GM19035 (cell line): ENCODE data around the gene CLSTN1.
A peak's percentile ranks its signal among the peaks of the same experiment; 100 is the strongest.

Experiments used
- ATAC-seq: cut with Tn5 transposase; IDR thresholded peaks from one replicate; pipeline ENCODE4 v1.9.1; 2021; ENCODE audit not compliant: unreplicated experiment

CLSTN1 gene

DNA sequence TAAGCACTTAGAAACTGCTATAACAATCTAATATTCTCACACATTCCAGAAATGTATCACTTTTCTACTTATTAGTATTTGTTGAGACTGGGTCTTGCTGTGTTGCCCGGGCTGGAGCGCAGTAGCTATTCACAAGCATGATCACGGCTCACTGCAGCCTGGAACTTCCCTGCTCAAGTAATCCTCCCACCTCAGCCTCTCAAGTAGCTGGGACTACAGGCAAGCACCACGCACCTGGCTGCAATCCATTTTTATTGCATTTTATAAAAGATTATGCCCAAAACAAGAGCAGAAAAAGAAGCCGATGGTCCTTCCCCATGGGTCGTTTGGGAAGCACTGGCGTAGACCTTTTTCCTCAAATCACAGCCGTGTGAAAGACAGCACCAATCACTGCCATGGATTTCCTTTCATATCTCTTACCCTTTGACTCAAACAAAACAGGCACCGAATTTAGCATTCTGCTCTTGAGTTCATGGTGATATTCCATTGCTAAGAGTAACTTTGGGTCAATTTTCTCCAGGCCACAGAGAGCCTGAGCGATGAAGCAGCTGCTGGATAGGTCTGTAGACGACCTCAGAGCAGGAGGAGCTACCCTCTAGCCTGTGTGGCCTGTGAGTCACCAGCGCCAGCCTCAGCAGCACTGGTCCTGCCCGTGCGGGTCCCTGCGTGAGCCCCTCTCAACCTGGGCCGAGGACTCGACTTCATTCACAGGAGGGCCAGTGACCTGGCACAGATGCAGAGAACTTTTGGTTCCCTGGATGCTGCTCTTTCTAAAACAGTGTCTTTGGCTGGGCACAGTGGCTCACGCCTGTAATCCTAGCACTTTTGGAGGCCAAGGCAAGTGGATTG, 91.4 kb downstream of the CLSTN1 start:
- no peak for ATAC-seq

DNA sequence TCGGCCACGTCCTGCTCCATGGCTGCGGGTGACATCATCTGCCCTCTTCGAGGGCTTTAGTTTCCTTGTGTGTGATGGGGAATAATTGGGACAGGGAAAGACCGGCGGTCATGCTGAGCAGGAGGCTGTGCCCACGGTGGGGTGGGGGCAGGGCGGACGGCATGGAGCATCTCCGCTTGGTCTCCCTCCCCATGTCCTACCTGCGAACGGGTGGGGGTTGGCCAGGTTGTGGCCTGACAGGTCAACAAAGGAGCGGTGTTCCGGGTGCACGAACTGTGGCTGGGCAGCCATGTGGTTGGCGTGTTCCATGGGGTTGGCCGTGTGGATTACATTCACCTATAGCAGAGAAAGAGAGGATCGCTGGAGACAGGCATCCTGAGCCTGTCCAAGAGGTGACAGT, 92.2 kb downstream of the CLSTN1 start:
- ATAC-seq = no peak

DNA sequence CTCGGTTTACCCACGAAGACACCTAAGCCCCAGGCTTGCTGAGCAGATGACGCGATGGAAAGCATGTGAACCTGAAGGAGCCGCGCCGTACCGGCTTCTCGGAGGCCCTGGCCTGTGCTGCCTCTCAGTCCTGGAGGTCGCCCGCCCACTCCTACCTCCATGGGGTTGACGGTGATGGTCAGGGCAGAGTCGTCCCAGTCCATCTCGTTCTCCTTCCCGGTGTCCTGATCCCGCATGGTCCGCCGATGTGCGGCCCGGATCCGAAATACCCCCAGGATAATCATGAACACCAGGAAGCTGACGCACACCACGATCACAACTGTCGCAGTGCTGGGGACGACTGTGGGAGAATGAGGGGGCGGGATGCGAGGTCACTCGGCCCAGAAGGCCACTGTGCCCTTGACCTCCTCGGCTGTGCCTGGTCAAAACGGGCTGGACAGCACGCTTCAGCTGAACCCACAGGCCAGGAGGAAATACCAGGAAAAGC, 92.7 kb downstream of the CLSTN1 start:
- ATAC-seq = no peak

DNA sequence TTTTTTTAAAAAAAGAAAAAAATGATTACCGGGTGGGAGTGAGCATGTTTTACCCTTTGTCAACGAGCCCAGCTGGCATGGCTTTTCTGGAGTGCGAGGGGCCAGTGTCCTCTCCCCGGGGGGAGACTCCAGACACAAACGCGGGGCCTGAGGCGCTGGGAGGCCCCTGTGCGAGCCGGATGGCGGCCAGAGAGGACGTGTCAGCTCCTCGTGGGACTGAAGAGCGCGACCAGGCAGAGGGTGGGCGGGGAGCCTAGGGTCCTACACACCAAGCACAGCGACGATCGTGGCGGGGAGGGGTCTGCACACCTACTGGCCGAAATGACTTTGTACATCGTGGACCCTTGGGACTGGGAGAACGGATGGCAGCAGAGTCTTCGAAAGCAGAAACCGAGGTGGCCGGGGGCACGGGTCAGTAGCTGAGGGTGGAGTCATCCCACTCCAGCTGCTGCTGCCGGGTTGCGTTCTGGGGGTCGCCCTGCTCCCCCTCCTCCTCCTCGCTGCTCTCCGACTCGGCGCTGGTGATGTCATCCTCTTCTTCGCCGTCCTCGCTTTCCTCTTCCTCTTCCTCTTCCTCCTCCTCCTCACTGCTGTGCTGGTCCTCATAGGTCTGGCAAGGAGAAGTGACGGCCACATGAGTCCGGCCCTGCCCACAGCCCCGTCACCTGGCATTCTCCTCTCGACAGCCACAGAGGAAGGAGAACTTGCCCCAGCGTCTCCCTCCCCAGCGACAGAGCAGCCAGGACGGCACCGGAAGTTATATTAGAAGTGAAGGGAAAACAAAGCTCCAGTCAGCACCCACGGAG, 93.5 kb downstream of the CLSTN1 start:
- no peak for ATAC-seq

DNA sequence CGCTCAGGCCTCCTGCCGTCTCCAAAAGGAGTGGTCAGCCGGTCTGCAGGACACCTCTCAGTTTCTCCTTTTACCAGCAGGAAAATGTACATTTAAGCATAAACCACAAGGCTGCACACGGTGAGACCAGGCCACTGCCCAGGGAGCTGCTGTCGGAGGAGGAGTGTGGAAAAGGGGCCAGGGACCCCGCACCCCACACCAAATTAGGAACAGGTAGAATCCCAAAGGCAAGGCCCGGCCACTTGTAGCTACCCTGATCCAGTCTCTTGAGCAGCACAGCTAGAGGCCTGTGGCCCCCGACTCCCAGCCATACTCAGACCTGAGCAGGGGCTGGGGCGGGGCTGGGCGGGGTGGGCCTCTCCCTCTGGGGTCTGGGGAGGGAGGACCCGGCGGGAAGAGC, 94.2 kb downstream of the CLSTN1 start:
- no peak for ATAC-seq

DNA sequence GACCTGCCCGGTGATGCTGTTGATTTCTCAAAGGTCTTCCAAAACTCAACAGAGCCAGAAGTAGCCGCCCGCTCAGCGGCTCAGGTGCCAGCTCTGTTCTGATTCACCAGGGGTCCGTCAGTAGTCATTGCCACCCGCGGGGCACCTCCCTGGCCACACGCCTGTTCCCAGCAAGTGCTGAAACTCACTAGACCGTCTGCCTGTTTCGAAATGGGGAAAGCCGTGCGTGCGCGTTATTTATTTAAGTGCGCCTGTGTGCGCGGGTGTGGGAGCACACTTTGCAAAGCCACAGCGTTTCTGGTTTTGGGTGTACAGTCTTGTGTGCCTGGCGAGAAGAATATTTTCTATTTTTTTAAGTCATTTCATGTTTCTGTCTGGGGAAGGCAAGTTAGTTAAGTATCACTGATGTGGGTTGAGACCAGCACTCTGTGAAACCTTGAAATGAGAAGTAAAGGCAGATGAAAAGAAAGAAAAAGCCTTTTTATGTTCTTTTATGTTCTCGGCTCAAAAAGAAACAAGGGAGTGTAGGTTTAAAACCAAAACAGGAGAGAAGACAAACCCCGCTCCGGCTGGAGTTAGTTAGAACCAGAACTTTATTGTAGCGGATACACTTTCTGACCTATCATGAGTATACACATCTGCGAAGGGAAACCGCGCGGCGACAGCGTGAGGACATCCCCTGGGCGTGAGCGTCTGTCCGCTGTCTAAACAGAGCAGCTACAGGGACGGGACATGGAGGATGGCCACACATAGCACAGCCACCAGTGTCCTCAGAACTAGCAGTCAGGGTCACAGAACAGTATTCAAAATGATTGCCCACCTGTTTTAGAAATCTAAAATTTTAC, 95.1 kb downstream of the CLSTN1 start:
- ATAC-seq = no peak

DNA sequence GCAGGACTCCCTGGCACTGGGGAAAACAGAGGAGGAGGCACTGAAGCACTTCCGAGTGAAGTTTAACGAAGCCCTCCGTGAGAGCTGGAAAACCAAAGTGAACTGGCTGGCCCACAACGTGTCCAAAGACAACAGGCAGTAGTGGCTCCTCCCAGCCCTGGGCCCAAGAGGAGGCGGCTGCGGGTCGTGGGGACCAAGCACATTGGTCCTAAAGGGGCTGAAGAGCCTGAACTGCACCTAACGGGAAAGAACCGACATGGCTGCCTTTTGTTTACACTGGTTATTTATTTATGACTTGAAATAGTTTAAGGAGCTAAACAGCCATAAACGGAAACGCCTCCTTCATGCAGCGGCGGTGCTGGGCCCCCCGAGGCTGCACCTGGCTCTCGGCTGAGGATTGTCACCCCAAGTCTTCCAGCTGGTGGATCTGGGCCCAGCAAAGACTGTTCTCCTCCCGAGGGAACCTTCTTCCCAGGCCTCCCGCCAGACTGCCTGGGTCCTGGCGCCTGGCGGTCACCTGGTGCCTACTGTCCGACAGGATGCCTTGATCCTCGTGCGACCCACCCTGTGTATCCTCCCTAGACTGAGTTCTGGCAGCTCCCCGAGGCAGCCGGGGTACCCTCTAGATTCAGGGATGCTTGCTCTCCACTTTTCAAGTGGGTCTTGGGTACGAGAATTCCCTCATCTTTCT, 96.7 kb downstream of the CLSTN1 start:
- no peak for ATAC-seq

DNA sequence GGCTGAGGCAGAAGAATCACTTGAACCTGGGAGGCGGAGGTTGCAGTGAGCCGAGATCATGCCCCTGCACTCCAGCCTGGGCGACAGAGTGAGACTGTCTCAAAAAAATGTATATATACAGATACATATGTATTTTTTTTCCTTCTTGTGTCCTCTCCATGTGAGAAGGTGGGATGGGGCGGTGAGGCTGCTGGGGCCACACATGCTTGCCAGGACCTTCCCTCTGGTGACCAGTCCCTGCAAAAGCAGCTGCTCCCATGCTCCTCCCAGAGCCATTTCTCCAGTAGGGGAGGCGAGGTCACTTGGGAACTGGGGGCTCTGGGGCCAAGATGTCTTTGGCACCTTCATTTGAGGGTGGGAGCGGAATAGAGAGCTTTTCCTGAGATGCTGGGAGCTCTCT, 97.4 kb downstream of the CLSTN1 start:
- no peak for ATAC-seq

DNA sequence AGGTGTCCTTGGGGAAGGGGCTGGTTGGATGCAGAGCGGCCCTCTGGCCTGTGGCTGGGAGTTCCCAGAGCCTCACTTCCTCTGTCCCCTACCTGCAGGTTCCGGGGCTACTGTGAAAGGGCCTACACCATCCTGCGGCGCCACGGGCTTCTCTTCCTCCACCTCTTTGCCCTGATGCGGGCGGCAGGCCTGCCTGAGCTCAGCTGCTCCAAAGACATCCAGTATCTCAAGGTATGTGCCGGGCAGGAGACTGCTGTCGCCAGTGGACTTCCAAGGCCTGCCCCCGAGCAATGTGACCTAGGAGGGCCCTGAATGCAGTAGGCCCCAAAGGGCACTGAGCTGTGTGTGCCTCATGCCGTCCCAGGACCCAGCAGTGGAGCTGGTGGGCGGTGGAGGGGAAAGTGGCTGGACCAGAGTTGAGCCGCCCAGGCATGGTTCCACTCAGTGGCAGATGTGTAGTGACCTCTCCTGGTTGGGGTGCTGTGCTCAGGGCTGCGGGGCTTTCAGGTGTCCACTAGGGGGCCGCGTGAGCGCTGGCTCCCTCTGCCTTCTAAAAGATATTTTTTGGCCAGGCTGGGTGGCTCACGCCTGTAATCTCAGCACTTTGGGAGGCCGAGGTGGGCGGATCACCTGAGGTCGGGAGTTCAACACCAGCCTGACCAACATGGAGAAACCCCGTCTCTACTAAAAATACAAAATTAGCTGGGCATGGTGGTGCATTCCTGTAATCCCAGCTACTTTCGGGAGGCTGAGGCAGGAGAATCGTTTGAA, 98.9 kb downstream of the CLSTN1 start:
- peak; percentile 72 for ATAC-seq

DNA sequence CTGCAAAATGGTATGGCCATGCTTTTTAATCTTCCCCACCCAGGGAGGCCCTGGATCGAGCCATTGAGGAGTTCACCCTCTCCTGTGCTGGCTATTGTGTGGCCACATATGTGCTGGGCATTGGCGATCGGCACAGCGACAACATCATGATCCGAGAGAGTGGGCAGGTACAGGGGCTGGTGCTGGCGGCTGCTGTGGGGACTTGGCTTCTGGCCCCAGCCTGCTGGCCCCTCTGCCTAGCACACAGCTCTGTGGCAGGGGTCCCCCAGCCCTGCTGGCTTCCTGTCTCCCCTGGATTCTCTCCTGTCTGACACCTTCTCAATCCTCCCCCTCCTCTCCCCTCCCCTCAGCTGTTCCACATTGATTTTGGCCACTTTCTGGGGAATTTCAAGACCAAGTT, 99.8 kb downstream of the CLSTN1 start:
- no peak for ATAC-seq

DNA sequence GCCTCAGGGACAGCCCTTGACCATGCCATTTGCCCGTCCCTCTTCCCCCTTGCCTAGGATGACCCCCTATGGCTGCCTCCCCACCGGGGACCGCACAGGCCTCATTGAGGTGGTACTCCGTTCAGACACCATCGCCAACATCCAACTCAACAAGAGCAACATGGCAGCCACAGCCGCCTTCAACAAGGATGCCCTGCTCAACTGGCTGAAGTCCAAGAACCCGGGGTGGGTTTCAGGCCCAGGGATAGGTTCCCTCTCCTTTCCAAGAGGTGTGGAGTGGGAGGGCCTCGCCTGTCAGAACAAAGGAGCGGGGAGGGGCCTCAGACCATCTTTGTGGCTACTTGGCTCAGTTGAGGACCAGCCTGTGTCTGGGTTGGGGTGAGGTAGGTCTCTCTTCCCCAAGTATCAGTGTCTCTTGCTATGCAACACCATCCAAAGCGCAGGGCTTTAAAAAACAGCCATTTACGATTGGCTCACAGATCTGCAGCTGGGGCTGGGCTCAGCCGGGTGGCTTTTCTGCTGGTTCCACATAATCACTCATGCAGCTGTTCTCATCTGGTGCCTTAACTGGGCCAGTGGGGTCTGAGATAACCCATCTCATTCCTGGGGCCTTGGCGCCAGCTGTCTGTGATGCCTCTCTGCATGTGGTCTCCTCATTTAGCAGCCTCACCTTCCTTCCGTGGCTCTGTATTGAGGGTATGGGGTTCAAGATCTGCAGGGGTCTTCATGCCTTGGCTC, 100.5 kb downstream of the CLSTN1 start:
- ATAC-seq = no peak

DNA sequence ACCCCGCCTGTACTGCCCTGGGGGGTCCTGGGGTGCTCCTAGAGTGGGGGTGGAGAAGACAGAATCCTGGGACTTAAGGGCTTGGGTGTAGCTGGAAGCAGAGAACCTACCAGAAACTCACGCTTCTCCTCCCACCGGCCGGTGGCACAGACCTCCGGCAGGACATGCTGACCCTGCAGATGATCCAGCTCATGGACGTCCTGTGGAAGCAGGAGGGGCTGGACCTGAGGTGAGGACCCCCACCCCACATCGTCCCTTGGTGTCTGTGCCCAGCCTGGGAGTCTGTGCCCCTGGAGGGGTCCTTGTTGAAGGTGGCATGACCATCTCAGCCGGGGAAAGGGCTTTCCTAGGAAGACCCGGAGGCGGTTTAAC, 101.4 kb downstream of the CLSTN1 start:
- ATAC-seq = no peak

DNA sequence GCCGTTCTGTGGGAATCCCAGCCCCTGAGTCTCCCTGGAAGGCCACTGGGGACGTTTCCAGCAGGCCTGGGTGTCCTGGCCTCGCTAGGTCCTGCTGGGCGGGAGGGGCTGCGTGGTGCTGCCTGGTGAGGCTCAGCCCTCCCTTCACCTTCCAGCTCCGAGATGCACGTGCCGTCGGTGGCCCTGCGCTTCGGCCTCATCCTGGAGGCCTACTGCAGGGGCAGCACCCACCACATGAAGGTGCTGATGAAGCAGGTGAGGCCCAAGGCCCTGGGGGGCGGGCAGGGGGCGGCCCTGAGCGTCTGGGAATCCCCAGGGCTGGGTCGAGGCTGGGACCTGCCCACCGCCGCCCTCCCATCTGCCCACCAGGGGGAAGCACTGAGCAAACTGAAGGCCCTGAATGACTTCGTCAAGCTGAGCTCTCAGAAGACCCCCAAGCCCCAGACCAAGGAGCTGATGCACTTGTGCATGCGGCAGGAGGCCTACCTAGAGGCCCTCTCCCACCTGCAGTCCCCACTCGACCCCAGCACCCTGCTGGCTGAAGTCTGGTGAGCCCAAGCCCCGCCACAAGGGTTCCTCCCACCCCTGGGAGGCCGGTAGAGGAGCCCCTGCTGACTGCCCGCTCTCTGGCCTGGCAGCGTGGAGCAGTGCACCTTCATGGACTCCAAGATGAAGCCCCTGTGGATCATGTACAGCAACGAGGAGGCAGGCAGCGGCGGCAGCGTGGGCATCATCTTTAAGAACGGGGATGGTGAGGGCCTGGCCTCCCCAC, 102.0 kb downstream of the CLSTN1 start:
- no peak for ATAC-seq

DNA sequence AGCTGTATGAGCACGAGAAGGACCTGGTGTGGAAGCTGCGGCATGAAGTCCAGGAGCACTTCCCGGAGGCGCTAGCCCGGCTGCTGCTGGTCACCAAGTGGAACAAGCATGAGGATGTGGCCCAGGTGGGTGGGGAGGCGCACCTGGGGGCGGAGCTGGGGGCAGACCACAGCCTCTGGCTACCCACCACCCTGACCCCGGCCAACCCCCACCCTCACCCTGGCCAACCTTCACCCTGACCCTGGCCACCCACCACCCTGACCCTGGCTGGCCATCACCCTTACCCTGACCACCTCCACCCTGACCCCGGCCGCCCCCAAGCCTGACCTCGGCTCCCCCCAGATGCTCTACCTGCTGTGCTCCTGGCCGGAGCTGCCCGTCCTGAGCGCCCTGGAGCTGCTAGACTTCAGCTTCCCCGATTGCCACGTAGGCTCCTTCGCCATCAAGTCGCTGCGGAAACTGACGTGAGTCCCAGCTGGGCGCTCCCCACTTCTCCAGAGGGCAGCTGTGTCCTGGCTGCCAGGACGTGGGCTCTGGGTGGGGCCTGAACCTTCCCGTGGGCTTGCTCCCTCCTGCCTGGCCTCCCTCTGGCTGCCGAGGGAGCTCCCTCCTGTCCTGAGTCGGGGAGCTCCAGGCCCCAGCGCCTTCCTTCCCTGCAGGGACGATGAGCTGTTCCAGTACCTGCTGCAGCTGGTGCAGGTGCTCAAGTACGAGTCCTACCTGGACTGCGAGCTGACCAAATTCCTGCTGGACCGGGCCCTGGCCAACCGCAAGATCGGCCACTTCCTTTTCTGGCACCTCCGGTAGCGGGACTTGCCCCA, 102.8 kb downstream of the CLSTN1 start:
- ATAC-seq = no peak

DNA sequence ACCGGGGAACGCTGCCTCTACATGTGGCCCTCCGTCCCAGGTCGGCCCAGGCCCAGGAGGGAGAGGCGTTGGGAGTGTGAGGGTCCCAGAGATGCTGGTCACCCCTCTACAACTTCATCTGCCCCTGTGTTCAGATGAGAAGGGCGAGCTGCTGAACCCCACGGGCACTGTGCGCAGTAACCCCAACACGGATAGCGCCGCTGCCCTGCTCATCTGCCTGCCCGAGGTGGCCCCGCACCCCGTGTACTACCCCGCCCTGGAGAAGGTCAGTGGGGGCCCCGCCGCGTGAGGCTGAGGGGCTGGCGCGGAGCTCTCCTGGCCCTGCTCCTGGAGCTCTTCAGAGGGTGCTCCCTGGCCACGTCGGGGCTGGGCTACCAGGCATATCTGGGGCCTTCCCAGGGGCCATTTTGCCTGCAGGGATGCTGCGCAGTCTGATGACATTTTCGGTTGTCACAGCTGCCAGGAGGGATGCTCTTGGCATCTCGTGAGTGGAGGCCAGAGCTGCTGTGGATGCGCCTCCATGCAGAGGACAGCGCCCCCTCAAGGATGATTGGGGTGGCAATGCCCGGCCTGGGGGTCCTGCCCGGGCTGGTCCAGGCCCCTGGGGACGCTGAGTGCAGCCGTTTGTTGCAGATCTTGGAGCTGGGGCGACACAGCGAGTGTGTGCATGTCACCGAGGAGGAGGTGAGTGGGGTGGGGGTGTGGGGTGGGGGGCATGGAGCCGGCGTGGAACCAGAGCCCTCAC, 103.6 kb downstream of the CLSTN1 start:
- ATAC-seq = no peak

DNA sequence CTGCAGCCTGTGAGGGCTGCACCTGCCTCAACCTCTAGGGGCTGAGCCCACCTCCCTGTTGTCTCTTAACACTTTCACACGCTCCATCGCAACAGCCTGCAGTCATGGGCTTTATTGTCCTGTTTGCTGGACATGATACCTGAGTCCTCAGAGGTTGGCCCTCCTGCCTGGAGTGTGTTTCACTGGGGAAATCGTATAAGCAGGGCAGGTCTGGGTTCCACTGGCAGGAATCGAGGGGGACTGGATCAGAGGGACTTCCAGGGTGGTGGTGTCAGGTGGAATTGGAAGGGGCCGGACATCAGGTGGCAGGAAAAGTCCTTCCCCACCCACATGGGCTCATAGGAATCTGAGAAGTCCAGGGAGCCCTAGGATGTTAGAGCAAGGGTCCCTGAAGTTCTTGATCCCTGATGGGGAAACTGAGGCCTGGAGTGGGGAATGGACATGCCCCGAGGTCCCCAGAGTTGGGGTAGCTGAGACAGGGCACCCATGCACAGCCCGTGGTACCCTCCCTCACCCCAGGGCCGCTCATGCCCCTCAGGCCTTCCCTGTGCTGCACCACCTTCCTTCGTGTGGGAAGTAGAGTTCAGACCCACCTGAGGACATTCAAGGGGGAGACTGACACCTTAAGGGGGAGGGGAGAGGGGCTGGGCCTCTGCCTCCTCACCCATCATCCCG, 105.6 kb downstream of the CLSTN1 start:
- no peak for ATAC-seq
